OCI-LY1 (cell line): ENCODE measurements around the gene MMS19.

Experiments used
- H2AFZ ChIP-seq: fragments of 200-600 bp; sonication (generic), shearing (Covaris generic); 2 replicates; pipeline ENCODE4 v1.6.0; 2014; ENCODE audit warnings: antibody characterized with exemption, mild to moderate bottlenecking, low read length
- H3F3A ChIP-seq: fragments of 200-600 bp; sonication (generic), shearing (Covaris generic); 2 replicates; pipeline ENCODE4 v1.6.0; 2014; ENCODE audit warnings: mild to moderate bottlenecking, antibody characterized with exemption, low read length, moderate library complexity; ENCODE audit not compliant: insufficient read depth
- H3K27ac ChIP-seq: fragments of 200-600 bp; sonication (generic); 2 replicates; pipeline ENCODE4 v1.5.1; 2014; ENCODE audit warnings: low read length, mixed run types, mild to moderate bottlenecking, low read depth; ENCODE audit not compliant: poor library complexity, severe bottlenecking
- H3K27me3 ChIP-seq: fragments of 200-600 bp; sonication (generic); 2 replicates; pipeline ENCODE4 v1.6.0; 2014; ENCODE audit warnings: antibody characterized with exemption, mild to moderate bottlenecking, low read length, moderate library complexity; ENCODE audit not compliant: insufficient read depth
- H3K36me3 ChIP-seq: fragments of 200-600 bp; sonication (generic); 2 replicates; pipeline ENCODE4 v1.6.1; 2014; ENCODE audit warnings: mild to moderate bottlenecking, antibody characterized with exemption, low read length, moderate library complexity, mixed read lengths; ENCODE audit not compliant: insufficient read depth
- H3K4me1 ChIP-seq: fragments of 200-600 bp; sonication (generic); 2 replicates; pipeline ENCODE4 v1.5.1; 2014; ENCODE audit warnings: mild to moderate bottlenecking, low read length, moderate library complexity; ENCODE audit not compliant: insufficient read depth, severe bottlenecking
- H3K4me2 ChIP-seq: fragments of 200-600 bp; sonication (generic), shearing (Covaris generic); 2 replicates; pipeline ENCODE4 v1.6.1; 2014; ENCODE audit warnings: low read length
- H3K4me3 ChIP-seq: fragments of 200-600 bp; sonication (generic); 2 replicates; pipeline ENCODE4 v1.5.1; 2014; ENCODE audit warnings: low read length, low read depth, mild to moderate bottlenecking, mixed read lengths; ENCODE audit not compliant: poor library complexity, severe bottlenecking
- H3K79me2 ChIP-seq: fragments of 200-600 bp; shearing (Covaris generic); 2 replicates; pipeline ENCODE4 v1.6.1; 2016; ENCODE audit warnings: mixed run types, low read length, mixed read lengths; ENCODE audit not compliant: insufficient read depth
- H3K9ac ChIP-seq: fragments of 200-600 bp; sonication (generic), shearing (Covaris generic); 2 replicates; pipeline ENCODE4 v1.6.1; 2014; ENCODE audit warnings: mild to moderate bottlenecking, low read length, mixed read lengths
- H3K9me2 ChIP-seq: fragments of 200-600 bp; sonication (generic), shearing (Covaris generic); 2 replicates; pipeline ENCODE4 v1.6.1; 2014; ENCODE audit warnings: low read depth, mild to moderate bottlenecking, low read length, mixed read lengths
- H3K9me3 ChIP-seq: fragments of 200-600 bp; shearing (Covaris generic); 2 replicates; pipeline ENCODE4 v1.6.1; 2014; ENCODE audit warnings: low read length, mixed read lengths
- H4K20me1 ChIP-seq: fragments of 200-600 bp; sonication (generic), shearing (Covaris generic); 2 replicates; pipeline ENCODE4 v1.6.0; 2016; ENCODE audit warnings: mild to moderate bottlenecking, low read length; ENCODE audit not compliant: insufficient read depth
- EZH2 ChIP-seq: fragments of 200-600 bp; sonication (generic), shearing (Covaris generic); IDR thresholded peaks from 2 replicates; pipeline ENCODE4 v1.8.0; 2017; ENCODE audit warnings: borderline replicate concordance, mixed run types, mild to moderate bottlenecking, antibody characterized with exemption, low read length, moderate library complexity, mixed read lengths
- TF ChIP-seq, protein P1 (sequence below): fragments of 200-600 bp; sonication (generic), shearing (Covaris generic); IDR thresholded peaks from 2 replicates; pipeline ENCODE4 v1.5.1; 2017; ENCODE audit warnings: mild to moderate bottlenecking, antibody characterized with exemption, low read length, moderate library complexity, mixed read lengths

Gene MMS19

DNA sequence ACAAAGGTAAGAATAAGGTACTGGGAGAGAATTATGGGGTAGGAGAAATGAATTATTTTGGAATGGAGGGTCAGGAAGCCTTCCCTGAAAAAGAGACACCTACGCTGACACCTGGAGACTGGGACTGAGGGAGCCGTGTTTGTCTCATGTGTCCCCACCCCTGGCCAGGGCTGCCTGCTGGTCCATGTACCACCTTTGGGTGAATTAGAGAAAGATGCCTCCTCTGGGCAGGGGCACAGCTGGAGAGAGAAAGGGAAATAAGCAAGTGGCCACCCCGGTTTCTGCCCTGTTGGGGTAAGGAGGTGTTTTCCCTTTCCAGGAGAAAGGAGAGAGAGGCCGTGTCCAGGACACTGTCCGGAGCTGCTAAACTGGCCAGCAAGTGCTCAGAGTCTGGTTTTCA, 22.3 kb upstream of the MMS19 start:
- Histone ChIP-seq H3K27ac (no peak overlapping the region), H3K4me1 (no peaks in the 10 kb centered on the region), H3K79me2 (no peaks in the 10 kb centered on the region), H3K36me3 (no peaks in the 10 kb centered on the region), H3F3A (no peaks in the 10 kb centered on the region), H3K9me3 (no peaks in the 10 kb centered on the region), H2AFZ (no peak overlapping the region), H3K9ac (no peak overlapping the region), H3K27me3 (no peaks in the 10 kb centered on the region), H3K4me3 (no peak overlapping the region), H4K20me1 (no peaks in the 10 kb centered on the region), H3K4me2 (no peak overlapping the region), H3K9me2 (no peaks in the 10 kb centered on the region)
- TF ChIP-seq, protein P1, sequence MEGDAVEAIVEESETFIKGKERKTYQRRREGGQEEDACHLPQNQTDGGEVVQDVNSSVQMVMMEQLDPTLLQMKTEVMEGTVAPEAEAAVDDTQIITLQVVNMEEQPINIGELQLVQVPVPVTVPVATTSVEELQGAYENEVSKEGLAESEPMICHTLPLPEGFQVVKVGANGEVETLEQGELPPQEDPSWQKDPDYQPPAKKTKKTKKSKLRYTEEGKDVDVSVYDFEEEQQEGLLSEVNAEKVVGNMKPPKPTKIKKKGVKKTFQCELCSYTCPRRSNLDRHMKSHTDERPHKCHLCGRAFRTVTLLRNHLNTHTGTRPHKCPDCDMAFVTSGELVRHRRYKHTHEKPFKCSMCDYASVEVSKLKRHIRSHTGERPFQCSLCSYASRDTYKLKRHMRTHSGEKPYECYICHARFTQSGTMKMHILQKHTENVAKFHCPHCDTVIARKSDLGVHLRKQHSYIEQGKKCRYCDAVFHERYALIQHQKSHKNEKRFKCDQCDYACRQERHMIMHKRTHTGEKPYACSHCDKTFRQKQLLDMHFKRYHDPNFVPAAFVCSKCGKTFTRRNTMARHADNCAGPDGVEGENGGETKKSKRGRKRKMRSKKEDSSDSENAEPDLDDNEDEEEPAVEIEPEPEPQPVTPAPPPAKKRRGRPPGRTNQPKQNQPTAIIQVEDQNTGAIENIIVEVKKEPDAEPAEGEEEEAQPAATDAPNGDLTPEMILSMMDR, result no peak
- no peak for TF ChIP-seq EZH2

DNA sequence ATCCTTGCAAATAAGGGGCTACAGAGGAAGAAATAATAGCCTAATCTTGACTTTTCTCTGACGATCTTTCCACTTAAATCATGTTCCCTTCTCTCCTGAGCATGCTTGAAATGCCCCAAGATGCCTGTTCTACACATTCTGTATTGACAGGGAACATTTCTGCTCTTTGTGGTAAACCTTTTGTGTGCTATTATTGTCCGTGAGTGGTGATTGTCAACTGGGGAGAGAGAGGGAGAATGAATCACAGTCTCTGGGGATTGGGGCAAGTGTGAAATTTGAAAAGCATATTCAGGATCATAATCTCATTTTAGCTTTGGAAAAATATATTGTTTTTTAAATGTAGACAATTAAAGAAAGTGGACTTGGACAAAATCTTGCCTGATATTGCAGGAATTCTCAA, 21.1 kb upstream of the MMS19 start:
- Histone ChIP-seq H3K27ac (no peak overlapping the region), H4K20me1 (no peaks in the 10 kb centered on the region)

DNA sequence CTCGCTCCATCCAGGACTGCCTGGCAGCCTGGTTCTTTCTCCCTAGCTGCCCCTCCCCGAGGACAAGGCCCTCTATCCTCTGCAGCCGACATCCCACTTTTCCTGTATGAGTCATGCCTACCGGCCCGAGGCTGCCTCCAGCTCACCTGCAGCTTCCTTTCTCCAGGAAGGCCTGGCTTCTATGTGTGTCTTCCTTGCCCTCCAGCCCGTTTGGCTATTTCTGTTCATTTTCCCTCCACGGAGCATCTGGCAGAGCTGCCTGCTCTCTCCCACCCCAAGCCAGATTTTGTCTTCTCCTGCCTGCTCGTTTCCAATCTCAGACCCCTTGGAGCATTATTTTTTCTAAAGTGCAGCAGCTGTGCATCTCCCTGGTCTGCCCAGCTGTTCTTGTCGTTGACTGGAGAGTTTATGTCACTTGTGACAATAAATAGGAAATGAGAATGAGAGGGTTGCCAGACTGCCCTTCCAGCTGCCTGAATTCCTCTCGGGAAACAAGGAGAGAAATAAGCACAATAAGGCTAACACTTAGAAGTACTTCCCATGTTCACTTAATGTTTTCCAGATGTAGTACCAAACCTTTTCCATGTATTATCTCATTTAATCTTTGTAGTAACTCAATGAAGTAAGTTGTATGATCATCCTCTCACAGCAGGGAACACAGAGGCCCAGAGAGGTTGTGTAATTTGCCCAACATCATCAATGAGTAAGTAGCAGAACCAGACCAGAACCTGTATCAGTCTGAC, 20.2 kb upstream of the MMS19 start:
- Histone ChIP-seq H3K27ac (no peak overlapping the region), H3K4me3 (no peak overlapping the region), H3K9me3 (no peaks in the 10 kb centered on the region), H3F3A (no peaks in the 10 kb centered on the region), H3K9ac (no peak overlapping the region), H4K20me1 (no peaks in the 10 kb centered on the region), H3K27me3 (no peaks in the 10 kb centered on the region), H2AFZ (no peak overlapping the region), H3K9me2 (no peaks in the 10 kb centered on the region), H3K79me2 (no peaks in the 10 kb centered on the region), H3K4me1 (no peaks in the 10 kb centered on the region), H3K4me2 (no peak overlapping the region), H3K36me3 (no peaks in the 10 kb centered on the region)
- TF ChIP-seq EZH2, result no peak
- TF ChIP-seq, protein P1, result no peak

More for the DNA sequence above, 21.1 kb upstream of the MMS19 start:
- no peak overlapping the region for H3K9ac ChIP-seq
- H3K27me3 ChIP-seq, result no peaks in the 10 kb centered on the region
- no peak overlapping the region for H3K4me2 ChIP-seq
- H2AFZ ChIP-seq, result no peak overlapping the region
- no peaks in the 10 kb centered on the region for H3K36me3 ChIP-seq
- H3K4me3 ChIP-seq, result no peak overlapping the region
- TF ChIP-seq, protein P1, result no peak
- TF ChIP-seq EZH2, result no peak
- H3K9me3 ChIP-seq, result no peaks in the 10 kb centered on the region
- no peaks in the 10 kb centered on the region for H3K79me2 ChIP-seq
- no peaks in the 10 kb centered on the region for H3K9me2 ChIP-seq
- no peaks in the 10 kb centered on the region for H3K4me1 ChIP-seq
- no peaks in the 10 kb centered on the region for H3F3A ChIP-seq
